Stomach (tissue), 9 donors: Measurements from ENCODE around the gene RNLS. TPM values are rescaled to one million over a fixed set of nuclear protein-coding genes. Genes with fewer than 3 reads are reported as not detected.

Source experiments
- DNase-seq, 2 donors: peaks; one replicate each; pipeline versions ENCODE4 v3.0.0 to v3.0.0-alpha.2; 2013 to 2019
- H3K27ac ChIP-seq, 5 donors: fragments of 200-600 bp in 4 of 5; sonication (generic) in 4 of 5; one replicate each; pipeline ENCODE4 v1.5.1; 2013 to 2019; ENCODE audit warnings: mild to moderate bottlenecking in 1 of 5, moderate library complexity in 1 of 5
- H3K27me3 ChIP-seq, 3 donors: fragments of 200-600 bp; sonication (generic); one replicate each; pipeline ENCODE4 v1.5.1; 2017 to 2019; ENCODE audit warnings: mixed run types in 1 of 3
- H3K36me3 ChIP-seq, 4 donors: fragments of 200-600 bp; sonication (generic); 1 replicate in 3 of 4; 2 replicates in 1 of 4; pipeline ENCODE4 v1.5.1; 2016 to 2019
- H3K4me1 ChIP-seq, 4 donors: fragments of 200-600 bp; sonication (generic); one replicate each; pipeline ENCODE4 v1.5.1; 2016 to 2019
- H3K4me3 ChIP-seq, 4 donors: fragments of 200-600 bp; sonication (generic) in 3 of 4; one replicate each; pipeline ENCODE4 v1.5.1; 2016 to 2019; ENCODE audit warnings: mild to moderate bottlenecking in 1 of 4
- H3K9me3 ChIP-seq, 4 donors: fragments of 200-600 bp; sonication (generic); one replicate each; pipeline ENCODE4 v1.5.1; 2016 to 2019
- CTCF ChIP-seq, 7 experiments: fragments of 450-650 bp in 4 of 7; fragments of 200-600 bp in 3 of 7; sonication (generic) in 3 of 7; IDR thresholded peaks; one replicate each; pipeline ENCODE4 v1.5.1; 2016 to 2019; ENCODE audit warnings: antibody characterized with exemption in 7 of 7, control low read depth in 2 of 7, mild to moderate bottlenecking in 1 of 7
- EP300 ChIP-seq: sonication (generic); formaldehyde crosslinking; IDR thresholded peaks from one replicate; pipeline ENCODE4 v1.6.1; 2017; ENCODE audit warnings: antibody characterized with exemption
- POLR2A ChIP-seq, 4 donors: fragments of 450-650 bp; IDR thresholded peaks; one replicate each; pipeline ENCODE4 v1.6.1; 2016; ENCODE audit warnings: antibody characterized with exemption in 4 of 4, control low read depth in 2 of 4, mild to moderate bottlenecking in 1 of 4, moderate library complexity in 1 of 4
- POLR2AphosphoS5 ChIP-seq, 3 donors: sonication (generic); formaldehyde crosslinking; IDR thresholded peaks; one replicate each; pipeline ENCODE4 v1.6.1; 2016; ENCODE audit warnings: antibody characterized with exemption in 3 of 3
- WGBS, 5 donors: extraction: QIAGEN DNeasy Blood & Tissue Kit in 3 of 5; methylation state at CpG; one replicate each; pipeline versions ENCODE4 v1.1.5 to v1.1.7; 2013 to 2018; 5-methylcytosine and 5-hydroxymethylcytosine counted together
- intact Hi-C: fragments of 100-400 bp; cut with DNase I; formaldehyde crosslinking; loops from one replicate; pipeline ENCODE4 v1.15.1; 2023; ENCODE audit warnings: low total_unique reads
- polyA plus RNA-seq, 3 donors: library from polyadenylated mRNA; stranded (reverse); fragments of 200-250 nt; gene quantifications; one replicate each; pipeline ENCODE4 v1.2.3, GENCODE V29; 2013
- total RNA-seq, 5 donors: library from RNA; depleted of rRNA; stranded (reverse); fragments of >200 nt; gene quantifications; one replicate each; pipeline versions ENCODE4 v1.1.0 to v1.2.3, GENCODE V29; 2014 to 2016
- donor health status: healthy with polysubstance abuse.
- donor health status: Bipolar disorder and iron deficiency.
- donor health status: healthy.

The RNLS gene
- total and polyA plus RNA-seq, 8 donors: 6.7 to 21.5 (median 11.6) TPM; not detected in 2

GRCh38 chr10:88555190-88555908 lies 27.8 kb downstream of the RNLS start:
- no peak for DNase-seq
- intact Hi-C loops: no loop called here

GRCh38 chr10:88553116-88553752 lies 29.9 kb downstream of the RNLS start:
- peak in 5 of 7 experiments; percentile 53 to 90 (median 75) for TF ChIP-seq CTCF (IDR thresholded peaks at IDR 0.05)
- TF ChIP-seq POLR2AphosphoS5 (IDR thresholded peaks at IDR 0.05): peak in 1 of 3 donors; percentile 49
- no peak for TF ChIP-seq POLR2A (IDR thresholded peaks at IDR 0.05)
- no peak for TF ChIP-seq EP300
- Histone ChIP-seq H3K4me3 (no peak overlapping the region), H3K4me1 (peaks cover 0 to 11% (median 5%) of the 10 kb centered on the region in 4 donors), H3K36me3 (no peaks in the 10 kb centered on the region), H3K9me3 (no peaks in the 10 kb centered on the region), H3K27ac (no peak overlapping the region), H3K27me3 (no peaks in the 10 kb centered on the region)
- DNase-seq: peak; percentile 47 to 85
- WGBS, 5 donors: 64 to 76% (median 69%) methylated on average over 2 of the region's 2 CpGs
- intact Hi-C loops: no loop called here

More at GRCh38 chr10:88555190-88555908, 27.8 kb downstream of the RNLS start:
- WGBS, 5 donors: 82 to 87% (median 83%) methylated on average over 7 of the region's 7 CpGs
- Histone ChIP-seq H3K4me3 (no peak overlapping the region), H3K36me3 (no peaks in the 10 kb centered on the region), H3K27me3 (no peaks in the 10 kb centered on the region), H3K27ac (no peak overlapping the region), H3K4me1 (peaks cover 0 to 11% (median 5%) of the 10 kb centered on the region in 4 donors), H3K9me3 (no peaks in the 10 kb centered on the region)
- TF ChIP-seq CTCF (IDR thresholded peaks at IDR 0.05): no peak
- no peak for TF ChIP-seq EP300

GRCh38 chr10:88551246-88551645 lies 31.9 kb downstream of the RNLS start:
- intact Hi-C loops: no loop called here
- H3K4me1 ChIP-seq: peaks cover 0 to 11% (median 5%) of the 10 kb centered on the region in 4 donors
- no peak for DNase-seq
- no peak overlapping the region for H3K4me3 ChIP-seq
- no peaks in the 10 kb centered on the region for H3K36me3 ChIP-seq
- no peaks in the 10 kb centered on the region for H3K9me3 ChIP-seq
- no peaks in the 10 kb centered on the region for H3K27me3 ChIP-seq
- H3K27ac ChIP-seq: no peak overlapping the region
- 89 to 97% (median 94%) methylated on average over 2 of the region's 2 CpGs for WGBS, 5 donors
- TF ChIP-seq CTCF (IDR thresholded peaks at IDR 0.05) (no peak), EP300 (no peak), POLR2A (IDR thresholded peaks at IDR 0.05) (no peak), POLR2AphosphoS5 (IDR thresholded peaks at IDR 0.05) (no peak)

DNA sequence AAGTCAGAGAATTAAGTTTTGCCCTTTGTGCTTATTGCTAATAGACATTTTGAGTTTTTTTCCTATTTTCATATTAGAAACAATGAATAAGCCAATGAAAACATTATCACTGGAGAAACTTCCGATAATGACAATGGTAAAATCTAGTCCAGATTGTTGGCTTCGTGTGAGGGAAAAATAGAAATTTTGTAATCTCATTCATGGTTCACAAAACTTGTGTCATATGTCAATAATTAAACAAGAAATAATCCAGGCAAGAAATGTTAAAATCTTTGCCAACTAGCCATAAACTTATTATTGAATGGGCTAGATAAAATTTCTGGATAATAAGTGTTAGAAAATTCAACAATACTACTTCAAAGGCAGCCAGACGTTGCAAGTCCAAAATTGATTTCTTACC lies 36.6 kb downstream of the RNLS start:
- no peak overlapping the region for H3K4me3 ChIP-seq
- WGBS, 5 donors: 23 to 53% (median 45%) methylated on average over 3 of the region's 3 CpGs
- no peak for TF ChIP-seq EP300
- no peak for TF ChIP-seq CTCF (IDR thresholded peaks at IDR 0.05)
- no peak for TF ChIP-seq POLR2AphosphoS5 (IDR thresholded peaks at IDR 0.05)
- TF ChIP-seq POLR2A (IDR thresholded peaks at IDR 0.05): no peak
- DNase-seq: no peak
- H3K9me3 ChIP-seq: no peaks in the 10 kb centered on the region
- intact Hi-C loops: no loop called here
- H3K27me3 ChIP-seq: no peaks in the 10 kb centered on the region
- H3K27ac ChIP-seq: no peak overlapping the region
- no peaks in the 10 kb centered on the region for H3K36me3 ChIP-seq
- H3K4me1 ChIP-seq: peaks cover 0 to 7% (median 4%) of the 10 kb centered on the region in 4 donors
